Kidney (tissue), 14 donors: ENCODE results near the gene ADGRE1. TPM values are rescaled to one million over a fixed set of nuclear protein-coding genes. Genes with fewer than 3 reads are reported as not detected.

Experiments
- DNase-seq, 5 donors: peaks; one replicate each; pipeline ENCODE4 v3.0.0-alpha.2; 2013 to 2020
- FAIRE-seq: peaks from 2 replicates; lab custom pipeline; 2012; peaks lifted over from hg19 to GRCh38; lab: Jason Lieb, UNC
- H3K27ac ChIP-seq, 2 donors: one replicate each; pipeline ENCODE4 v1.7.0; 2013; ENCODE audit warnings: low read depth in 2 of 2, low read length in 2 of 2, inconsistent platforms in 1 of 2
- H3K27me3 ChIP-seq: one replicate; pipeline ENCODE4 v1.7.1; 2013; ENCODE audit warnings: low read length, inconsistent platforms; ENCODE audit not compliant: control insufficient read depth, insufficient read depth
- H3K36me3 ChIP-seq, 3 donors: one replicate each; pipeline versions ENCODE4 v1.7.0 to v1.7.1; 2013; ENCODE audit warnings: low read length in 3 of 3, control low read depth in 1 of 3, inconsistent platforms in 1 of 3; ENCODE audit not compliant: insufficient read depth in 3 of 3, control insufficient read depth in 2 of 3
- H3K4me1 ChIP-seq, 3 donors: one replicate each; pipeline versions ENCODE4 v1.7.0 to v1.7.1; 2013; ENCODE audit warnings: low read length in 3 of 3, inconsistent platforms in 1 of 3, low read depth in 1 of 3; ENCODE audit not compliant: control insufficient read depth in 2 of 3, insufficient read depth in 2 of 3
- H3K4me3 ChIP-seq, 3 donors: one replicate each; pipeline versions ENCODE4 v1.7.0 to v1.8.1; 2013; ENCODE audit warnings: low read length in 3 of 3, control low read depth in 1 of 3, inconsistent platforms in 1 of 3
- H3K9ac ChIP-seq, 3 donors: one replicate each; pipeline versions ENCODE4 v1.7.0 to v1.7.1; 2013; ENCODE audit warnings: low read length in 3 of 3, control low read depth in 1 of 3, inconsistent platforms in 1 of 3
- H3K9me3 ChIP-seq, 3 donors: one replicate each; pipeline versions ENCODE4 v1.7.0 to v1.7.1; 2013; ENCODE audit warnings: low read length in 3 of 3, control low read depth in 1 of 3, inconsistent platforms in 1 of 3; ENCODE audit not compliant: control insufficient read depth in 2 of 3, insufficient read depth in 1 of 3
- CTCF ChIP-seq: IDR thresholded peaks from 3 replicates; pipeline ENCODE4 v1.5.1; 2012; ENCODE audit warnings: mild to moderate bottlenecking, moderate library complexity, borderline replicate concordance; ENCODE audit not compliant: insufficient read depth; ENCODE audit errors: extremely low read depth
- intact Hi-C: fragments of 100-400 bp; cut with DNase I; formaldehyde crosslinking; loops from one replicate; pipeline ENCODE4 v1.11.1; 2022
- polyA plus RNA-seq: library from polyadenylated mRNA; stranded (reverse); fragments of 350-450 nt; fragmentation: Illumina TruSeq; extraction: RNeasy Lipid Tissue Mini Kit (QIAGEN cat#74804); gene quantifications from one replicate; pipeline ENCODE4 v1.2.3, GENCODE V29; 2014; ENCODE audit warnings: low read depth, low replicate concordance; ENCODE audit not compliant: insufficient read depth
- total RNA-seq: library from RNA; stranded (reverse); fragmentation: NEBNext Ultra II Directional; extraction: Animal tissue kit (Norgen Biotek cat#: 25700); gene quantifications from one replicate; pipeline ENCODE4 v1.2.1, GENCODE V29; 2021
- donor health status: control.
- donor health status: control.
- donor health status: control.
- donor health status: control.
- donor health status: control.
- donor health status: DM: yes; HTN: yes; CAD: no.
- donor health status: Normal renal cell carcinoma (clear cell type).

ADGRE1 gene
- total and polyA plus RNA-seq, 2 donors from 2014 or later, result 0.19 to 1.3 TPM

GRCh38 chr19:6852001-6852400, 35.4 kb upstream of the ADGRE1 start:
- intact Hi-C loops, result no loop called here

GRCh38 chr19:6853868-6854267, 33.5 kb upstream of the ADGRE1 start:
- H3K9ac ChIP-seq, result no peak overlapping the region
- no peak for TF ChIP-seq CTCF
- intact Hi-C loops, result no loop called here
- DNase-seq, result no peak
- no peak overlapping the region for H3K27ac ChIP-seq
- H3K36me3 ChIP-seq, result no peaks in the 10 kb centered on the region
- FAIRE-seq, result no peak
- H3K27me3 ChIP-seq, result no peaks in the 10 kb centered on the region
- no peak overlapping the region for H3K4me3 ChIP-seq
- no peaks in the 10 kb centered on the region for H3K9me3 ChIP-seq
- no peaks in the 10 kb centered on the region for H3K4me1 ChIP-seq

More at GRCh38 chr19:6852001-6852400, 35.4 kb upstream of the ADGRE1 start:
- Histone ChIP-seq H3K9me3 (no peaks in the 10 kb centered on the region), H3K4me3 (no peak overlapping the region), H3K27ac (no peak overlapping the region), H3K9ac (no peak overlapping the region), H3K4me1 (no peaks in the 10 kb centered on the region), H3K36me3 (no peaks in the 10 kb centered on the region), H3K27me3 (no peaks in the 10 kb centered on the region)
- no peak for FAIRE-seq
- DNase-seq, result no peak
- no peak for TF ChIP-seq CTCF

- Histone ChIP-seq H3K9me3 (no peaks in the 10 kb centered on the region), H3K4me3 (no peak overlapping the region), H3K4me1 (no peaks in the 10 kb centered on the region), H3K27ac (no peak overlapping the region), H3K27me3 (no peaks in the 10 kb centered on the region), H3K36me3 (no peaks in the 10 kb centered on the region), H3K9ac (no peak overlapping the region)
- intact Hi-C loops, result no loop called here
- no peak for TF ChIP-seq CTCF
- DNase-seq, result no peak
- no peak for FAIRE-seq
Measured at GRCh38 chr19:6854758-6855157, 32.6 kb upstream of the ADGRE1 start.

- no peaks in the 10 kb centered on the region for H3K9me3 ChIP-seq
Measured at GRCh38 chr19:6856749-6857372, 30.5 kb upstream of the ADGRE1 start.

More at GRCh38 chr19:6856749-6857372, 30.5 kb upstream of the ADGRE1 start:
- Histone ChIP-seq H3K36me3 (no peaks in the 10 kb centered on the region), H3K27ac (no peak overlapping the region), H3K4me3 (no peak overlapping the region), H3K4me1 (no peaks in the 10 kb centered on the region), H3K27me3 (no peaks in the 10 kb centered on the region), H3K9ac (no peak overlapping the region)
- intact Hi-C loops, result no loop called here
- no peak for TF ChIP-seq CTCF
- no peak for DNase-seq
- no peak for FAIRE-seq
